ENCODE measurements around the gene RNU5B-1. TPM values are rescaled to one million over a fixed set of nuclear protein-coding genes. Genes with fewer than 3 reads are reported as not detected.

The RNU5B-1 gene
- not detected in 2 replicates for total RNA-seq

DNA sequence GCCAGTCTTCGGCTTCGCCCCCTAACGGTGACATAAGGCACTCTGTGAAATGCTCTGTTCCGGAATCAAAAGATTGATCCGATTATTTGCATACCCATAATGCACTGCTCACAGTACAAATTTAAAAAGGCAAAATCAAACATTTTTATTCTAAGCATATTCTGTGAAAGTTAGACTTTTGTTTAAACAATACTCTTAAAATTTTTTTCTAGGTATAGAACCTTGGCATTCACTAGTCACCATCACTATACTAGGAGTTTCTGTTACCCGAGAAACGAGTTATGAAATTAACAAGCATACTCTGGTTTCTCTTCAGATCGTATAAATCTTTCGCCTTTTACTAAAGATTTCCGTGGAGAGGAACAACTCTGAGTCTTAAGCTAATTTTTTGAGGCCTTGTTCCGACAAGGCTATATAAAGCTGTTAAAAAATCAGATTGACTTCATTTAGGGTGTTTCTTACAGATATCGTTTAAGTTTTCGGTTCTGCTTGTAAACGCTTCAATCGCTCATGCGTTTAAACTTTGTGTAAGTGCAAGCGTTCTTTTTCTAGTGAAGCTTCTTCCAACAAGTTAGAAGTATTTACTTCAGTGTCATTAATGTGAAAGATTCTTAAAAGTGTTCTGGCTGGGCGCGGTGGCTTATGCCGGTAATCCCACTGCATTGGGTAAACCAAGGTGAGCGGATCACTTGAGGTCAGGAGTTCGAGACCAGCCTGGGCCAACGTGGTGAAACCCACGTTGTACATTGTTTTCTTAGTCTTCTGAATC lies at the start of gene RNU5B-1:
RNU5B-1 (plus strand) TSS at position 297 of the 769 bp plus-strand sequence.

DNA sequence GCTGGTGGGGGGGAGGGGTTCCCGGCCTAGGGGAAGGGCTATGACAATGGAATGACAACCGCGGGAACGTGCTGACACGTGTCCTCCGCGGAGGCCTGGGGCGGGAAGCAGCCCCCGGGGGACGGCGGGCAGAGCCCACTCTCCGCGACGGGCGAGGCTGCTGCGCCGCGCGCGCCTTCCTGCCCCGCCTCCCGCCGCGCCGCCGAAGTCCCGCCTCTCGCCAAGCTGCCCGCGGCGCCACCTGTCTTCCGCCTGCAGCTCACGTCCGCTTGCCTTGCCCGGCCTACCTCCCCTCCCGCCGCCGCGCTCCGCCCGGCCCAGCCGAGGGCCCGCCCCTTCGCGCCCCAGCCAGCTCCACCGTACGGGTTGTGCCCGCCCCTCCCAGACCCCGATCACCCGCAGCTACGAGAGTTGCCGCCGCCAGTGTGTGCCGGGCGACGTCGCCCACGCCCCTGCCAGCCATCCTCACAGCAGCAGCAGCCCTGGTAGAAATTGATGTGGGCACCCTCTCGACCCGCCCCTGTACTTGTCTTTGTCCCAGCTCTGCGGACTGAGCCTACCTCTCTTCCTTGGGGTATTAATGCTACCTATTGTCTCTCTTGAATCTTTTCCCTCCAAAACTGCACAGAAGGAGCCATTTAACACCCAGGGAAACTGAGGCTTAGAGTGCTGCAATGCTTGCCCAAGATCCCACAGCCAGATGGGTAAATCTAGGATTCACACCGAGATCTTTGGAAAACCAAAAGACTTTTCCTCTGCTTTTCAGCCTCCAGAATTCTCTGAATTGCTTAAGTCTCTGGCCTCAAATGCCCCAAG lies 17.6 kb upstream of the RNU5B-1 start, which contains the start of gene PARP16:
PARP16 (minus strand) TSS at position 180 of the 816 bp plus-strand sequence. CDS start 457 bp downstream, outside the sequence.

Small RNAs within 50 kb of the gene (small RNA-seq; reads per million reads assigned to genes)
- gene RNU5A-1 (803 reads per million, percentile 99 among the genes with 10 or more reads in this experiment), gene RNU5B-1 (919 reads per million, percentile 99 among the genes with 10 or more reads in this experiment), gene SNORA24B (10.6 reads per million, percentile 92 among the genes with 10 or more reads in this experiment)

Other genes starting within 250 kb of the RNU5B-1 start
- not detected in 2 replicates for gene RASL12, start 236.7 kb upstream of the RNU5B-1 start, total RNA-seq
- not detected in 2 replicates for gene KBTBD13, start 227.9 kb upstream of the RNU5B-1 start, total RNA-seq
- gene UBAP1L, start 189.5 kb upstream of the RNU5B-1 start, total RNA-seq, result 1.9 and 2.2 TPM in 2 replicates
- gene PDCD7, start 170.9 kb upstream of the RNU5B-1 start, total RNA-seq, result 21.8 and 27.4 TPM in 2 replicates
- gene CLPX, start 119.3 kb upstream of the RNU5B-1 start, total RNA-seq, result 60.6 and 63.5 TPM in 2 replicates
- not detected in 2 replicates for gene CILP, start 93.2 kb upstream of the RNU5B-1 start, total RNA-seq
- 3.1 and 4.2 TPM in 2 replicates for gene PARP16, start 17.8 kb upstream of the RNU5B-1 start, total RNA-seq
- gene RNU5A-1, start 8.6 kb upstream of the RNU5B-1 start, total RNA-seq, result not detected in 2 replicates
- gene IGDCC3, start 73.3 kb downstream of the RNU5B-1 start, total RNA-seq, result not detected in 2 replicates
- 0.14 TPM in 1 of 2 replicates, not detected in the other for gene IGDCC4, start 118.3 kb downstream of the RNU5B-1 start, total RNA-seq
- 60.0 and 66.9 TPM in 2 replicates for gene DPP8, start 213.0 kb downstream of the RNU5B-1 start, total RNA-seq
- 98.8 and 134 TPM in 2 replicates for gene HACD3, start 225.8 kb downstream of the RNU5B-1 start, total RNA-seq